Lung (tissue), 12 donors: ENCODE measurements around the gene NFASC. TPM values are rescaled to one million over a fixed set of nuclear protein-coding genes. Genes with fewer than 3 reads are reported as not detected.

ENCODE experiments used
- ATAC-seq: fragments of 200-7000 bp; cut with Tn5 transposase; one replicate; pipeline ENCODE4 v1.9.1; 2020; ENCODE audit warnings: moderate number of reproducible peaks; ENCODE audit not compliant: insufficient read depth, low FRiP score
- DNase-seq, 3 donors: peaks; one replicate each; pipeline ENCODE4 v3.0.0-alpha.2; 2013 to 2017
- H3K27ac ChIP-seq, 2 donors: one replicate each; pipeline ENCODE4 v1.5.1; 2013; ENCODE audit warnings: mild to moderate bottlenecking in 2 of 2, moderate library complexity in 2 of 2, control low read depth in 1 of 2, inconsistent platforms in 1 of 2, low read depth in 1 of 2, low read length in 1 of 2
- H3K27me3 ChIP-seq, 3 donors: one replicate each; pipeline ENCODE4 v1.5.1; 2013; ENCODE audit warnings: low read length in 2 of 3; ENCODE audit not compliant: control insufficient read depth in 3 of 3, insufficient read depth in 3 of 3
- H3K36me3 ChIP-seq, 4 donors: one replicate each; pipeline ENCODE4 v1.5.1; 2013; ENCODE audit warnings: low read length in 4 of 4, mild to moderate bottlenecking in 1 of 4, moderate library complexity in 1 of 4; ENCODE audit not compliant: control insufficient read depth in 4 of 4, insufficient read depth in 4 of 4
- H3K4me1 ChIP-seq, 5 donors: one replicate each; pipeline ENCODE4 v1.5.1; 2013; ENCODE audit warnings: low read length in 5 of 5, mild to moderate bottlenecking in 2 of 5, moderate library complexity in 1 of 5; ENCODE audit not compliant: control insufficient read depth in 5 of 5, insufficient read depth in 5 of 5
- H3K4me3 ChIP-seq: one replicate; pipeline ENCODE4 v1.5.1; 2013; ENCODE audit warnings: mild to moderate bottlenecking, control low read depth, moderate library complexity
- H3K9ac ChIP-seq, 2 donors: one replicate each; pipeline ENCODE4 v1.5.1; 2013; ENCODE audit warnings: low read length in 2 of 2, control low read depth in 1 of 2; ENCODE audit not compliant: insufficient read depth in 1 of 2
- H3K9me3 ChIP-seq, 4 donors: one replicate each; pipeline ENCODE4 v1.5.1; 2013; ENCODE audit warnings: low read length in 3 of 4, mild to moderate bottlenecking in 1 of 4, moderate library complexity in 1 of 4; ENCODE audit not compliant: control insufficient read depth in 4 of 4, insufficient read depth in 3 of 4
- WGBS, 2 donors: extraction: QIAGEN DNeasy Blood & Tissue Kit; methylation state at CpG; one replicate each; pipeline ENCODE4 v1.1.7; 2013; 5-methylcytosine and 5-hydroxymethylcytosine counted together
- polyA plus RNA-seq, 2 donors: library from polyadenylated mRNA; stranded (reverse); fragments of 200-250 nt; gene quantifications; one replicate each; pipeline ENCODE4 v1.2.1, GENCODE V29; 2013
- total RNA-seq, 2 donors: library from RNA; depleted of rRNA in 1 of 2; stranded (reverse); fragments of >200 nt in 1 of 2; gene quantifications; one replicate each; pipeline ENCODE4 v1.2.1, GENCODE V29; 2014 to 2021
- TF ChIP-seq, protein P1 (sequence below): IDR thresholded peaks from 2 replicates; pipeline ENCODE4 v1.5.1; 2012; ENCODE audit warnings: mild to moderate bottlenecking; ENCODE audit errors: control extremely low read depth, extremely low read depth
- donor health status: control.
- donor health status: control.
- donor health status: Bipolar disorder and iron deficiency.
- donor health status: healthy.
- donor health status: DM: yes; HTN: yes; CAD: no.

The NFASC gene
- total and polyA plus RNA-seq, 4 donors = 1.8 to 11.2 (median 3.8) TPM

DNA sequence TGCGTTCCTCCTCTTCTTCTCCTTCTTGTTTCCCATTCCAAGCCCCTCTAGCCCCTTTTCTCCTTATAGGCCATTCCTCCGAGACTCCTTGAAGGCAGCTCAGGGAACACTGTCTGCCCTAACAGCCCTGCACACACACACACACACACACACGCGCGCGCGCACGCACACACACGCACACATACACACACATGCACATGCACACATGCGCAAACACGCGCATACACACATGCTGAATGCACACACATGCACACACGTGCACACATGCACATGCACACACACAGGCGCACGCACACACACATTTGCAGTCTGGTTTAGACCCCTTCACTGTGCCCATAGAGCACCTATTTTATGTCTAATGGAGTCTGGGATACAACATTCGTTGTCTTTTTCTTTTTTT lies 154.6 kb downstream of the NFASC start:
- Histone ChIP-seq H3K9ac (no peak overlapping the region), H3K9me3 (no peaks in the 10 kb centered on the region), H3K27me3 (peaks cover 0 to 9% (median 0%) of the 10 kb centered on the region in 3 donors), H3K36me3 (no peaks in the 10 kb centered on the region), H3K27ac (no peak overlapping the region), H3K4me3 (no peak overlapping the region), H3K4me1 (no peaks in the 10 kb centered on the region)
- TF ChIP-seq, protein P1, sequence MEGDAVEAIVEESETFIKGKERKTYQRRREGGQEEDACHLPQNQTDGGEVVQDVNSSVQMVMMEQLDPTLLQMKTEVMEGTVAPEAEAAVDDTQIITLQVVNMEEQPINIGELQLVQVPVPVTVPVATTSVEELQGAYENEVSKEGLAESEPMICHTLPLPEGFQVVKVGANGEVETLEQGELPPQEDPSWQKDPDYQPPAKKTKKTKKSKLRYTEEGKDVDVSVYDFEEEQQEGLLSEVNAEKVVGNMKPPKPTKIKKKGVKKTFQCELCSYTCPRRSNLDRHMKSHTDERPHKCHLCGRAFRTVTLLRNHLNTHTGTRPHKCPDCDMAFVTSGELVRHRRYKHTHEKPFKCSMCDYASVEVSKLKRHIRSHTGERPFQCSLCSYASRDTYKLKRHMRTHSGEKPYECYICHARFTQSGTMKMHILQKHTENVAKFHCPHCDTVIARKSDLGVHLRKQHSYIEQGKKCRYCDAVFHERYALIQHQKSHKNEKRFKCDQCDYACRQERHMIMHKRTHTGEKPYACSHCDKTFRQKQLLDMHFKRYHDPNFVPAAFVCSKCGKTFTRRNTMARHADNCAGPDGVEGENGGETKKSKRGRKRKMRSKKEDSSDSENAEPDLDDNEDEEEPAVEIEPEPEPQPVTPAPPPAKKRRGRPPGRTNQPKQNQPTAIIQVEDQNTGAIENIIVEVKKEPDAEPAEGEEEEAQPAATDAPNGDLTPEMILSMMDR = no peak
- DNase-seq (no peak), ATAC-seq (no peak)
- WGBS, 2 donors = 91 to 93% methylated on average over 16 of the region's 16 CpGs

DNA sequence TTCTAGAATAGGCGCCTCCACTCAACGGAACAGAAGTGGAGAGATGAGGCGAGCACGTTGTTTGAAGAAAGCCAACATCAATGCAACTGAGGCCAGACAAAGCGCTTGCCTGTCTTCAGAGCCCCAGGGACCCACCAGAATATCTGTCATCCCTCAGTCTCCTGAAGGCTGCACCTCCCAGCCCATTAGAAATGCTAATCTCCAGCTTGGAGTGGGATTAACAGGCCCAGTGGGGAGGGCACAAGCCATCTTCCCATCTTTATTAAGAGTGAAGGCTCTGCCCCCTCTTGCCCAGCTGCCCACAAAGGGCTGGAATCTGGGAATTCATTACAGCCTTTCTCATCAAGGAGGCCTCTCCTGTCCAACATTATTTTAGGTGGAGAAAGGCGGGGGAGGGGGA lies 155.5 kb downstream of the NFASC start:
- H3K36me3 ChIP-seq = no peaks in the 10 kb centered on the region
- DNase-seq (no peak), ATAC-seq (no peak)
- H3K4me1 ChIP-seq = no peaks in the 10 kb centered on the region
- H3K27me3 ChIP-seq = peaks cover 0 to 9% (median 0%) of the 10 kb centered on the region in 3 donors
- no peak overlapping the region for H3K27ac ChIP-seq
- H3K4me3 ChIP-seq = no peak overlapping the region
- no peak overlapping the region for H3K9ac ChIP-seq
- no peaks in the 10 kb centered on the region for H3K9me3 ChIP-seq
- 75 to 82% methylated on average over 6 of the region's 6 CpGs for WGBS, 2 donors
- TF ChIP-seq, protein P1 = no peak

DNA sequence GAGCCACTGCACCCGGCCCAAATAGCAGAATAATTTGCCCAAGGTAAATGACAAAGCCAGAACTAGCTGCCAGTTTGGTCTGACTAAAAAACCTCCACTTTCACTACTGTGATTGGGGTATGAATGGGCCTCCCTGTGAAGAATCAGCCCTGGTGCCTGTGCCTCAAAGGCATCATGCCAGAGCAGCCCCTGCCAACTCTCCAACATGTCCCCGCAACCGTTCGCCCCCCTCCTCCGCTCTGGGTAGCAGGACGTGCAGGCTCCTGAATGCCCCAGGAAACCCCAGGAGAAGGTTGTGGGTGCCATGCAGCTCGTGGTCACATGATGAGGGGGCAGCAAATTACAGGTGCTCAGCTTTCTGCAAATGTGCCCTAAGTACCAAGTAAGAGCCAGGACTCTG lies 157.7 kb downstream of the NFASC start:
- DNase-seq = no peak
- ATAC-seq = no peak
- Histone ChIP-seq H3K9me3 (peaks cover 0 to 2% (median 0%) of the 10 kb centered on the region in 4 donors), H3K36me3 (no peaks in the 10 kb centered on the region), H3K4me1 (no peaks in the 10 kb centered on the region), H3K27ac (no peak overlapping the region), H3K4me3 (no peak overlapping the region), H3K9ac (no peak overlapping the region), H3K27me3 (peaks cover 0 to 9% (median 0%) of the 10 kb centered on the region in 3 donors)
- WGBS, 2 donors = 67 to 77% methylated on average over 7 of the region's 7 CpGs
- TF ChIP-seq, protein P1 = no peak

DNA sequence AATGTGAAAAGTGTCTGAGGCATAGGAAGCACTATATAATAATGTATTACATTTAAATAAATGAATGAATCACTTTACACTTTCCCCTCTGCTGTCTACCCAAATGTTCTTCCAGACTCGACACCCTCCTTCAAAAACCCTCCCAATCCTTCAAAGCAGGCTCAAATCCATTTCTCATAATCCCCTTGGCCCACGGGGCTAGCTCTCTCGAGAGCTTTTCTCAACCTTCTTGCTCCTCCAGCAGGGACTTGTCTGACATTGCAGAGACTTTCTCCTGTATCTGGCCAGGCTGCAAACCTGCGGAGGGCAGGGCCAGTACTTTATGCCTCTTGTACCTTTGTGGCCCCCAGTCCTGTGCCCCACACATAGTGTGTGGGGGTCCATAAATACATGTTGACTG lies 158.3 kb downstream of the NFASC start:
- Histone ChIP-seq H3K9me3 (peaks cover 0 to 2% (median 0%) of the 10 kb centered on the region in 4 donors), H3K27ac (no peak overlapping the region), H3K4me1 (no peaks in the 10 kb centered on the region), H3K4me3 (no peak overlapping the region), H3K9ac (no peak overlapping the region), H3K36me3 (no peaks in the 10 kb centered on the region), H3K27me3 (peaks cover 0 to 9% (median 0%) of the 10 kb centered on the region in 3 donors)
- WGBS, 2 donors = 53 to 72% methylated on average over 4 of the region's 4 CpGs
- no peak for ATAC-seq
- TF ChIP-seq, protein P1 = no peak
- no peak for DNase-seq
